Common myeloid progenitor, CD34-positive (primary cell): Measurements from ENCODE around the gene SPRR4.

Source experiments
- CTCF ChIA-PET: fragments of 350-600 bp; sonication (Branson Sonifier 250); formaldehyde crosslinking; loops from one replicate; lab custom pipeline; 2021; ENCODE audit warnings: antibody characterized with exemption; lab: Charles Lee
- POLR2A ChIA-PET: fragments of 350-600 bp; sonication (Branson Sonifier 250); formaldehyde crosslinking; loops from one replicate; lab custom pipeline; 2021; ENCODE audit warnings: antibody characterized with exemption; lab: Charles Lee
- DNase-seq, 3 donors: peaks; one replicate each; pipeline versions ENCODE4 v3.0.0 to v3.0.0-alpha.2; 2013
- H3K27ac ChIP-seq, 2 experiments: 1 replicate in 1 of 2; 2 replicates in 1 of 2; pipeline ENCODE4 v1.7.0; 2013; ENCODE audit warnings: inconsistent platforms in 2 of 2, low read length in 2 of 2, mild to moderate bottlenecking in 2 of 2, low read depth in 1 of 2, moderate library complexity in 1 of 2; ENCODE audit not compliant: severe bottlenecking in 2 of 2, insufficient read depth in 1 of 2, poor library complexity in 1 of 2
- H3K27me3 ChIP-seq, 5 experiments: replicated peaks in 2 of 5; 1 replicate in 3 of 5; 2 replicates in 2 of 5; pipeline versions ENCODE4 v1.6.1 to v1.7.0; 2013; ENCODE audit warnings: low read length in 4 of 5, mild to moderate bottlenecking in 2 of 5, moderate library complexity in 2 of 5, inconsistent platforms in 1 of 5; ENCODE audit not compliant: insufficient read depth in 5 of 5, control insufficient read depth in 4 of 5
- H3K36me3 ChIP-seq, 4 experiments: 1 replicate in 2 of 4; 2 replicates in 2 of 4; pipeline versions ENCODE4 v1.6.1 to v1.7.0; 2013; ENCODE audit warnings: low read length in 3 of 4, control low read depth in 1 of 4, mild to moderate bottlenecking in 1 of 4; ENCODE audit not compliant: control insufficient read depth in 4 of 4, insufficient read depth in 4 of 4
- H3K4me1 ChIP-seq, 4 experiments: 1 replicate in 3 of 4; 2 replicates in 1 of 4; pipeline versions ENCODE4 v1.6.1 to v1.7.1; 2013; ENCODE audit warnings: low read length in 3 of 4, mild to moderate bottlenecking in 3 of 4, control low read depth in 1 of 4, inconsistent platforms in 1 of 4, moderate library complexity in 1 of 4; ENCODE audit not compliant: control insufficient read depth in 4 of 4, insufficient read depth in 4 of 4; ENCODE audit errors: control extremely low read depth in 1 of 4
- H3K4me3 ChIP-seq, 7 experiments: 1 replicate in 4 of 7; 2 replicates in 3 of 7; pipeline versions ENCODE4 v1.5.1 to v1.7.0; 2013; ENCODE audit warnings: mild to moderate bottlenecking in 7 of 7, low read length in 6 of 7, moderate library complexity in 6 of 7, inconsistent platforms in 2 of 7, low read depth in 2 of 7, control low read depth in 1 of 7; ENCODE audit not compliant: insufficient read depth in 4 of 7, control insufficient read depth in 1 of 7; ENCODE audit errors: extremely low read depth in 1 of 7
- H3K9me3 ChIP-seq, 5 experiments: 1 replicate in 4 of 5; 2 replicates in 1 of 5; pipeline versions ENCODE4 v1.6.1 to v1.7.1; 2013; ENCODE audit warnings: low read length in 4 of 5, mild to moderate bottlenecking in 2 of 5, inconsistent platforms in 1 of 5, low read depth in 1 of 5, moderate library complexity in 1 of 5; ENCODE audit not compliant: control insufficient read depth in 4 of 5, insufficient read depth in 2 of 5; ENCODE audit errors: control extremely low read depth in 1 of 5
- WGBS: methylation state at CpG from one replicate; pipeline ENCODE4 v1.1.5; 2013; ENCODE audit not compliant: insufficient coverage; 5-methylcytosine and 5-hydroxymethylcytosine counted together

The SPRR4 gene

GRCh38 chr1:152941037-152941711 lies 29.3 kb upstream of the SPRR4 start:
- H3K4me3 ChIP-seq, result no peak overlapping the region
- no peak for DNase-seq
- ChIA-PET POLR2A (no interaction called here), CTCF (no interaction called here)
- 95% methylated on average over 7 of the region's 8 CpGs for WGBS
- H3K27ac ChIP-seq, result no peak overlapping the region
- H3K9me3 ChIP-seq, result no peaks in the 10 kb centered on the region
- no peaks in the 10 kb centered on the region for H3K36me3 ChIP-seq
- H3K27me3 ChIP-seq, result peaks cover 0 to 2% (median 0%) of the 10 kb centered on the region in 5 experiments
- H3K4me1 ChIP-seq, result no peaks in the 10 kb centered on the region

DNA sequence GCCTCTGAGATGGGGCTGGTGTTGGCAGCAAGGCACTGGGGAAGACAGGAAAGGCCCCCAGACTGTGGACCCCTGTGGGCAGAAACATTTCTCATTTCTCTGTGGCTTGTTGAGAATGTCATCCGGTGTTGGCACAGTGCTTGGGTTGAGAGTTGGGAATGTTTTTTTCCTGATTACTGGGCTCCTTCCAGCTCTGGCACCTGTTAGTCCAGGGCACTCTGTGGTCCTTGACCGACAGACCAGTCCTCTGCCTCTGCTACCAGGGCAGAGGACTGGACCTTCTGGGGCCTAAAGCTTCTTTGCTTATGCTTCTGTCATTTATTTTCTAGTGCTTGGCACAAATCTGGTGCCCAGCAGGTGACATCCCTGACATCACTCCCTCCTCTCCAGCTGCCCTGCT lies 28.3 kb upstream of the SPRR4 start:
- Histone ChIP-seq H3K9me3 (no peaks in the 10 kb centered on the region), H3K27me3 (no peaks in the 10 kb centered on the region), H3K27ac (no peak overlapping the region), H3K4me3 (no peak overlapping the region), H3K4me1 (no peaks in the 10 kb centered on the region), H3K36me3 (no peaks in the 10 kb centered on the region)
- WGBS, result 100% methylated on average over 2 of the region's 2 CpGs
- no peak for DNase-seq
- CTCF ChIA-PET, result no interaction called here
- POLR2A ChIA-PET, result no interaction called here

GRCh38 chr1:152946248-152946647 lies 24.2 kb upstream of the SPRR4 start:
- ChIA-PET POLR2A (no interaction called here), CTCF (interaction anchor here (0.9 kb wide), 1 partner anchor 9 kb away, joined by 4 read pairs; no protein-coding TSS in a partner anchor)
- 60% methylated on average over 1 of the region's 3 CpGs for WGBS
- Histone ChIP-seq H3K27me3 (peaks cover 0 to 4% (median 2%) of the 10 kb centered on the region in 5 experiments), H3K36me3 (no peaks in the 10 kb centered on the region), H3K4me3 (no peak overlapping the region), H3K4me1 (no peaks in the 10 kb centered on the region), H3K9me3 (no peaks in the 10 kb centered on the region), H3K27ac (no peak overlapping the region)
- no peak for DNase-seq

DNA sequence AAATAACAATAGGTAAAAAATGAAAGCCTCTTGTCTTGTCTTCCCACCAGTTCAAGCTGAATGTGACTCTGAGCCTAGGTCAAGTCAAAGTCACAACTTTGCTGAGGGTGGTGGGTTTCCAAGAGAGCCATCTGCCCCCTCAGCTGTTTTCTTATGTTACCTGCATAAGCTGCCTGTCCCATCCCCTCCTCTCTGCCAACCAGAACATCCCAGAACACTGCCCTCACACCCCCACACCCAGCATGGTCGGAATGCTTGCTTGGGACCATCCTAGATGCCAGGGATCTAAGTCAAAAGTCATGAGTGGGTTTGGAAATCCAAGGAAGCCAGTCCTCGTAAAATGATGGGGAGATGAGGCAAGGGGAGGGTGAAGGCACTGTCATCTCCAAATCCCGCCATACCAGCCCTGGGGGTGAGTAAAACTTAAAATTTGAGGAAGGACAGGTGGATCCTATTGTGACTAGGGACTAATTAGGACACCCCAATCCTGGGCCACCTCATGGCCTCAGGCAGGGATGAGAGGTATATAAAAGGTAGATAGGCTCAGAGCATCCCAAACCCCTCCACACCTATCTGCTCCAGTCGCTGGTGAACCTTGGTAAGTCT lies 23.7 kb upstream of the SPRR4 start, which contains the start of gene SPRR5:
TSS of gene SPRR5 (plus strand) at position 556 of the 606 bp plus-strand sequence. CDS start 1,349 bp downstream, outside the sequence.
- Histone ChIP-seq H3K36me3 (no peaks in the 10 kb centered on the region), H3K27me3 (peaks cover 0 to 5% (median 2%) of the 10 kb centered on the region in 5 experiments), H3K27ac (no peak within 1 kb of the TSS), H3K4me3 (no peak within 1 kb of the TSS), H3K9me3 (no peaks in the 10 kb centered on the region), H3K4me1 (no peaks in the 10 kb centered on the region)
- DNase-seq, result no peak
- WGBS, result 95% methylated on average over 2 of the region's 4 CpGs
- POLR2A ChIA-PET, result no interaction called here
- CTCF ChIA-PET, result no interaction called here

GRCh38 chr1:152951711-152952110 lies 18.7 kb upstream of the SPRR4 start:
- ChIA-PET CTCF (no interaction called here), POLR2A (no interaction called here)
- WGBS, result 78% methylated on average over 4 of the region's 5 CpGs
- no peak overlapping the region for H3K27ac ChIP-seq
- H3K27me3 ChIP-seq, result peaks cover 0 to 11% (median 5%) of the 10 kb centered on the region in 5 experiments
- H3K36me3 ChIP-seq, result no peaks in the 10 kb centered on the region
- H3K4me1 ChIP-seq, result no peaks in the 10 kb centered on the region
- no peak for DNase-seq
- H3K9me3 ChIP-seq, result peaks cover 0 to 3% (median 0%) of the 10 kb centered on the region in 5 experiments
- H3K4me3 ChIP-seq, result no peak overlapping the region

DNA sequence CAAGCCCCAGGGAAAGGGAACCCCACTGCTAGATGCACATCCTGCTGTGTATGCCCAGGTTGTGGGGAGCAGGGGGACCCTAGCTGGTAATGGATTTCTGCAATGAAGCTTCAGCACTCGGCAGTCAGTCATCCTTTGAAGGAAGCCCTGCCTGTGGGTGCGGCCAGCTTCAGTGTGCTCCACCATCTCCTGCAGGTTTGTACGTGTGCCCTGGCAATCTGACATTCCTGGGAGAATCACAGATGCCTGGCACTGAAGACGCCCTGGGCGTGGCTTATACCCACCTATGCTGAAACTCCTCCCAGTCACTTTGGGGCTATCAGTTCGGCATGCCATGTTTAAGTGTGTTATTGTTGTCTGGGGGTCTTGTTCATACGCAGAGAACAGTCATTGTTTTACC lies 16.7 kb upstream of the SPRR4 start:
- WGBS, result 88% methylated on average over 4 of the region's 7 CpGs
- Histone ChIP-seq H3K4me1 (no peaks in the 10 kb centered on the region), H3K4me3 (no peak overlapping the region), H3K27me3 (peaks cover 0 to 11% (median 3%) of the 10 kb centered on the region in 5 experiments), H3K36me3 (no peaks in the 10 kb centered on the region), H3K9me3 (peaks cover 0 to 5% (median 0%) of the 10 kb centered on the region in 5 experiments), H3K27ac (no peak overlapping the region)
- ChIA-PET CTCF (interaction anchor here (1.3 kb wide), 1 partner anchor 9 kb away, joined by 3 read pairs; no protein-coding TSS in a partner anchor), POLR2A (no interaction called here)
- no peak for DNase-seq

- Histone ChIP-seq H3K27ac (no peak overlapping the region), H3K4me1 (no peaks in the 10 kb centered on the region), H3K36me3 (no peaks in the 10 kb centered on the region), H3K9me3 (peaks cover 0 to 5% (median 0%) of the 10 kb centered on the region in 5 experiments), H3K4me3 (no peak overlapping the region), H3K27me3 (peaks cover 0 to 11% (median 3%) of the 10 kb centered on the region in 5 experiments)
- ChIA-PET CTCF (interaction anchor here (1.0 kb wide), 1 partner anchor 9 kb away, joined by 4 read pairs; no protein-coding TSS in a partner anchor), POLR2A (no interaction called here)
- WGBS, result 100% methylated on average over 3 of the region's 6 CpGs
- no peak for DNase-seq
These were observed 16.0 kb upstream of the SPRR4 start for GRCh38 chr1:152954436-152954835.
